Measurements from ENCODE around the gene ZBTB24.

GRCh38 chr6:109420751-109421150 lies 62.3 kb downstream of the ZBTB24 start:
- no peak for TF ChIP-seq POLR2A (IDR thresholded peaks at IDR 0.05; ENCODE audit: low read depth)
- TF ChIP-seq CTCF (IDR thresholded peaks at IDR 0.05), result no peak
